SH-SY5Y (cell line): Measurements from ENCODE around the gene ANKRD13D.

ENCODE experiments used
- GATA2 ChIP-seq: IDR thresholded peaks from 2 replicates; pipeline ENCODE4 v1.6.1; 2011; ENCODE audit warnings: mild to moderate bottlenecking, low read depth, low read length
- GATA3 ChIP-seq: IDR thresholded peaks from 2 replicates; pipeline ENCODE4 v1.6.1; 2011; ENCODE audit warnings: low read depth, mild to moderate bottlenecking, low read length, moderate library complexity

GRCh38 chr11:67269401-67270255 is 19.5 kb upstream of the ANKRD13D start:
- no peak for TF ChIP-seq GATA3
- TF ChIP-seq GATA2: no peak
